GM19025 (cell line): ENCODE measurements around the gene ERCC2.
"Not testable (repeated sequence)": the region's sequence is repeated elsewhere in the genome, so short reads cannot be mapped to it uniquely, and the experiment has no call there.

ENCODE experiments used
- ATAC-seq: cut with Tn5 transposase; IDR thresholded peaks from one replicate; pipeline ENCODE4 v1.9.1; 2021; ENCODE audit warnings: mild to moderate bottlenecking, low read depth, moderate library complexity; ENCODE audit not compliant: unreplicated experiment

The ERCC2 gene

GRCh38 chr19:45370410-45371204 is at the start of gene ERCC2:
TSS of gene ERCC2 (minus strand) at chr19:45370573. CDS start at chr19:45370540, 33 bp downstream.
- peak; percentile 97 for ATAC-seq

GRCh38 chr19:45419895-45420294 is 49.5 kb upstream of the ERCC2 start:
- ATAC-seq, result no peak

- peak; percentile 57 for ATAC-seq
These were observed 49.0 kb upstream of the ERCC2 start for GRCh38 chr19:45419396-45419795.

GRCh38 chr19:45418802-45419201 is 48.4 kb upstream of the ERCC2 start:
- no peak for ATAC-seq

GRCh38 chr19:45417151-45417550 is 46.8 kb upstream of the ERCC2 start:
- no peak for ATAC-seq

GRCh38 chr19:45414468-45414867 is 44.1 kb upstream of the ERCC2 start:
- ATAC-seq, result no peak

GRCh38 chr19:45413497-45413896 is 43.1 kb upstream of the ERCC2 start:
- ATAC-seq, result no peak

GRCh38 chr19:45410330-45410729 is 40.0 kb upstream of the ERCC2 start:
- ATAC-seq, result not testable (repeated sequence)

GRCh38 chr19:45409557-45409920 is 39.2 kb upstream of the ERCC2 start:
- no peak for ATAC-seq

- ATAC-seq, result no peak
These were observed 38.6 kb upstream of the ERCC2 start for GRCh38 chr19:45408830-45409556.

- no peak for ATAC-seq
These were observed 37.7 kb upstream of the ERCC2 start for GRCh38 chr19:45408121-45408520.

GRCh38 chr19:45407585-45407984 is 37.2 kb upstream of the ERCC2 start:
- not testable (repeated sequence) for ATAC-seq

- ATAC-seq, result no peak
These were observed 36.7 kb upstream of the ERCC2 start for GRCh38 chr19:45407091-45407375.

GRCh38 chr19:45406226-45407090 is 36.1 kb upstream of the ERCC2 start, which contains the start of gene POLR1G:
TSS of gene POLR1G (plus strand) at chr19:45406644. CDS start at chr19:45406697, 53 bp downstream.
- ATAC-seq, result peak; percentile 75

GRCh38 chr19:45405435-45406225 is 35.3 kb upstream of the ERCC2 start:
- peak; percentile 60 for ATAC-seq

GRCh38 chr19:45404557-45405434 is 34.4 kb upstream of the ERCC2 start, which contains the start of gene PPP1R13L:
TSS of gene PPP1R13L (minus strand) at chr19:45405069. CDS start at chr19:45398318, 6,751 bp downstream.
- no peak for ATAC-seq

- no peak for ATAC-seq
These were observed 33.6 kb upstream of the ERCC2 start for GRCh38 chr19:45403781-45404556.

GRCh38 chr19:45403272-45403671 is 32.9 kb upstream of the ERCC2 start:
- no peak for ATAC-seq
